Endothelial cell of umbilical vein (primary cell): ENCODE measurements around the gene FZD1. TPM values are rescaled to one million over a fixed set of nuclear protein-coding genes. Genes with fewer than 3 reads are reported as not detected.

ENCODE experiments used
- BruUV-seq: library from RNA; stranded (reverse); fragments of 400-500 nt; replicated peaks from 2 replicates; lab custom pipeline; 2021; lab: Mats Ljungman, UMichigan
- CTCF ChIA-PET: fragments of 300-600, 350-600 bp; sonication (Branson Sonifier 250); formaldehyde crosslinking; loops from one replicate; lab custom pipeline; 2021; ENCODE audit warnings: antibody characterized with exemption, inconsistent platforms; lab: Charles Lee
- POLR2A ChIA-PET: fragments of 300-600, 350-600 bp; sonication (Branson Sonifier 250); formaldehyde crosslinking; loops from one replicate; lab custom pipeline; 2021; ENCODE audit warnings: antibody characterized with exemption, inconsistent platforms; lab: Charles Lee
- DNase-seq: peaks from one replicate; pipeline ENCODE4 v3.0.0-alpha.2; 2011; ENCODE audit warnings: low read depth, low spot score
- FAIRE-seq: peaks from 2 replicates; lab custom pipeline; 2011; peaks lifted over from hg19 to GRCh38; lab: Jason Lieb, UNC
- H2AFZ ChIP-seq: 2 replicates; pipeline ENCODE4 v1.6.0; 2012; ENCODE audit warnings: low read depth, low read length, control low read depth, inconsistent platforms
- H3K27ac ChIP-seq: 2 replicates; pipeline ENCODE4 v1.5.1; 2011; ENCODE audit warnings: low read depth, mild to moderate bottlenecking, control low read depth, low read length, moderate library complexity; ENCODE audit not compliant: insufficient read depth
- H3K27me3 ChIP-seq, 2 experiments: 2 replicates each; pipeline versions ENCODE4 v1.6.0 to v1.6.1; 2011; ENCODE audit warnings: low read length in 2 of 2, mixed read lengths in 1 of 2; ENCODE audit not compliant: control insufficient read depth in 2 of 2, insufficient read depth in 2 of 2
- H3K36me3 ChIP-seq, 2 experiments: 2 replicates in 1 of 2; 3 replicates in 1 of 2; pipeline ENCODE4 v1.5.1; 2011; ENCODE audit warnings: low read length in 2 of 2, mild to moderate bottlenecking in 1 of 2, moderate library complexity in 1 of 2; ENCODE audit not compliant: control insufficient read depth in 2 of 2, insufficient read depth in 2 of 2; ENCODE audit errors: extremely low read depth in 1 of 2
- H3K4me1 ChIP-seq: 3 replicates; pipeline ENCODE4 v1.5.1; 2011; ENCODE audit warnings: mild to moderate bottlenecking, low read length; ENCODE audit not compliant: control insufficient read depth, insufficient read depth; ENCODE audit errors: extremely low read depth
- H3K4me2 ChIP-seq: 2 replicates; pipeline ENCODE4 v1.6.1; 2011; ENCODE audit warnings: low read length, control low read depth, mixed read lengths; ENCODE audit not compliant: insufficient read depth
- H3K4me3 ChIP-seq, 3 experiments: fragments of 200-600 bp in 1 of 3; sonication (generic), shearing (Covaris generic) in 1 of 3; replicated peaks in 1 of 3; 2 replicates each; pipeline ENCODE4 v1.5.1; 2011 to 2016; ENCODE audit warnings: control low read depth in 3 of 3, low read length in 3 of 3, mild to moderate bottlenecking in 2 of 3, inconsistent platforms in 1 of 3, low read depth in 1 of 3, moderate library complexity in 1 of 3; ENCODE audit not compliant: insufficient read depth in 1 of 3
- H3K79me2 ChIP-seq: 2 replicates; pipeline ENCODE4 v1.6.0; 2012; ENCODE audit warnings: low read length, inconsistent platforms; ENCODE audit not compliant: control insufficient read depth, insufficient read depth
- H3K9ac ChIP-seq: replicated peaks from 2 replicates; pipeline ENCODE3; 2011; ENCODE audit warnings: low read length, control low read depth; ENCODE audit not compliant: insufficient read depth; ENCODE audit errors: extremely low read depth
- H3K9me1 ChIP-seq: replicated peaks from 3 replicates; pipeline ENCODE4 v1.6.0; 2011; ENCODE audit warnings: mild to moderate bottlenecking, low read length; ENCODE audit not compliant: control insufficient read depth, insufficient read depth; ENCODE audit errors: extremely low read depth
- H3K9me3 ChIP-seq: replicated peaks from 2 replicates; pipeline ENCODE4 v1.5.1; 2012; ENCODE audit warnings: low read length, inconsistent platforms; ENCODE audit not compliant: control insufficient read depth, insufficient read depth
- H4K20me1 ChIP-seq: replicated peaks from 2 replicates; pipeline ENCODE3; 2011; ENCODE audit warnings: mild to moderate bottlenecking, low read length; ENCODE audit not compliant: control insufficient read depth, insufficient read depth; ENCODE audit errors: extremely low read depth
- EZH2 ChIP-seq: IDR thresholded peaks from 2 replicates; pipeline ENCODE4 v1.6.1; 2012; ENCODE audit warnings: borderline replicate concordance, low read depth, mild to moderate bottlenecking, moderate library complexity, low read length, inconsistent platforms; ENCODE audit not compliant: severe bottlenecking
- FOS ChIP-seq: IDR thresholded peaks from 2 replicates; pipeline ENCODE4 v1.6.1; 2011; ENCODE audit warnings: mild to moderate bottlenecking, low read length, moderate library complexity, borderline replicate concordance; ENCODE audit not compliant: insufficient read depth
- GATA2 ChIP-seq: IDR thresholded peaks from 2 replicates; pipeline ENCODE4 v1.7.0; 2011; ENCODE audit warnings: low read depth, mild to moderate bottlenecking, moderate library complexity, mixed read lengths, low read length; ENCODE audit not compliant: insufficient read length, insufficient read depth
- JUN ChIP-seq: IDR thresholded peaks from 2 replicates; pipeline ENCODE4 v1.6.1; 2011; ENCODE audit warnings: borderline replicate concordance, low read depth; ENCODE audit not compliant: insufficient read length, insufficient read depth
- MAX ChIP-seq: IDR thresholded peaks from 2 replicates; pipeline ENCODE4 v1.6.1; 2011; ENCODE audit not compliant: insufficient read depth, insufficient read length
- MYC ChIP-seq: IDR thresholded peaks from one replicate; pipeline ENCODE4 v1.6.1; 2011; ENCODE audit warnings: mild to moderate bottlenecking, low read depth, low read length
- POLR2A ChIP-seq: IDR thresholded peaks from 2 replicates; pipeline ENCODE4 v1.6.1; 2012; ENCODE audit warnings: low read depth, mild to moderate bottlenecking, control low read depth, low read length
- POLR2AphosphoS5 ChIP-seq: IDR thresholded peaks from 2 replicates; pipeline ENCODE4 v1.6.1; 2012; ENCODE audit warnings: low read depth, mild to moderate bottlenecking, control low read depth, low read length, moderate library complexity; ENCODE audit not compliant: insufficient read depth
- dilution Hi-C: fragments of 300-500 bp; cut with MboI; formaldehyde crosslinking; loops from one replicate; pipeline ENCODE4 v1.15.0; 2019; ENCODE audit warnings: low sequenced_read_pairs; ENCODE audit not compliant: extremely low pct_ligation_motif_present
- intact Hi-C: fragments of 100-400 bp; cut with micrococcal nuclease; formaldehyde crosslinking; loops from one replicate; pipeline ENCODE4 v1.10.0; 2022
- polyA plus RNA-seq, 4 experiments: library from polyadenylated mRNA; depleted of rRNA in 3 of 4; stranded (reverse) in 3 of 4; unstranded in 1 of 4; fragments of >200 nt; gene quantifications; 2 replicates each; pipeline versions ENCODE4 v1.2.1 to v1.2.3, GENCODE V29; 2011 to 2012; ENCODE audit warnings: missing spikeins in 1 of 4
- total RNA-seq: library from RNA; stranded (reverse); gene quantifications from 2 replicates; pipeline ENCODE4 v1.2.3, GENCODE V29; 2021
- TF ChIP-seq, protein P1 (sequence below), 2 donors: IDR thresholded peaks; 1 replicate in 1 of 2; 2 replicates in 1 of 2; pipeline ENCODE4 v1.5.1; 2011; ENCODE audit warnings: low read length in 2 of 2, mild to moderate bottlenecking in 2 of 2, moderate library complexity in 2 of 2, control low read depth in 1 of 2, inconsistent platforms in 1 of 2, low read depth in 1 of 2; ENCODE audit not compliant: insufficient read depth in 1 of 2; ENCODE audit errors: extremely low read depth in 1 of 2

FZD1 gene
- total and polyA plus RNA-seq, 2 donors (not counting 3 experiments of a cell fraction or from before 2014, with no cell fraction given): 2.4 to 3.4 TPM

DNA sequence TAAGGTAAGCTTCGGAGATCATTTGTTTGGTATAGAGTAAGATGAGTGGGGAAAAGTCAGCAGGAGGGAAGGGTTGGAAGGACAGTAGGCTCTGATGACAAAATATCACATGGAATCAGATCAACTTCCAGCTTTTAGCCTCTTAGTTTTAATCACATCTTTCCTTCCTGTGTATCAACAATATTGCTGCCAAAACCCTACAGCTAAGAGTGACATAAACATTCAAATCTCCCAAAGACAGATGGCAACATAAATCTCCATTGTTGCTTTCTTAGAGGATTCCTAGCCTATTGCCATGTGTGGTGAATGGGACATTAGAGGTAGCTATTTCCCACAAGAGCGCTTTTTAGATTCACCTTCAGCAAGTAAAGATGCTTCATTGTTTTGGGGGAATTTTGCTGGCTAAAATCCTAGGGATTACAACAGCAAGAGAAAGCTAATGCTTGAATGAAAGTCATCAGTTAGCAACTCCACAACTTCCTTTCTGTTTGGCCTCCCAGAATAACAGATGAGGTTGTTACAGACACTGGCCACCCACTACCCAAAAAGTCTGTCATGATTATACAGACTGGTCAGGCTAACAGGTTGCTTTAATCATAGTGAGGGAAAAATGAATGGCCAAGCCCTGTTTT, 35.2 kb upstream of the FZD1 start:
- H3K79me2 ChIP-seq: no peaks in the 10 kb centered on the region
- FAIRE-seq (peak; percentile 46), DNase-seq (no peak)
- intact Hi-C loops: no loop called here
- H3K4me1 ChIP-seq: peaks cover 17% of the 10 kb centered on the region
- peak overlapping the region; percentile 65 for H2AFZ ChIP-seq
- H3K9ac ChIP-seq: no peak overlapping the region
- H3K36me3 ChIP-seq: no peaks in the 10 kb centered on the region
- H3K9me1 ChIP-seq: peaks cover 2% of the 10 kb centered on the region
- dilution Hi-C loops: no loop called here
- H3K27ac ChIP-seq: peak overlapping the region; percentile 19
- H4K20me1 ChIP-seq: no peaks in the 10 kb centered on the region
- BruUV-seq: no TSS peak
- H3K9me3 ChIP-seq: no peaks in the 10 kb centered on the region
- no peak for TF ChIP-seq EZH2
- no peaks in the 10 kb centered on the region for H3K27me3 ChIP-seq
- ChIA-PET CTCF (interaction anchor here (0.9 to 2.5 kb wide), 8 partner anchors 10 to 651 kb away, joined by 3 to 7 read pairs (median 4); partner anchors contain the start of gene MTERF1), POLR2A (no interaction called here)
- no peak overlapping the region for H3K4me3 ChIP-seq
- H3K4me2 ChIP-seq: peak overlapping the region; percentile 71

DNA sequence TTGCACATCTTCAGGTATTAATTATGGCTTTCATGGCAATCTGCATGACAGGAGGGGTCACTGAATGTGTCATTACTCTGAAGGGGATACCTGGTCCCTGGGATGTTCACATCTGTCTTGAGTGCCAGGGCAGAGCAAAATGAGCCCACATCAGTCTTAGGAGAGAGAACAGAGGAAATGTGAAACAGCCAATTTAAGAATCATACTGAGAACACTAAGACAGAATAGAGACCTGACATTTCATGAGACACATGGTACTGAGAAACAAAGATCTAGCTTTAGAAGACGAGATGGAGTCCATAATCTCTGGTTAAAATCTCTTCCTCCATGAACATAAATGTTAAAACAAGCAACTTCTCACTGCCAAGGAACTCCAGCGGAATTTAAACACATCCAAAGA, 34.1 kb upstream of the FZD1 start:
- no peaks in the 10 kb centered on the region for H3K27me3 ChIP-seq
- TF ChIP-seq POLR2A: no peak
- TF ChIP-seq, protein P1, sequence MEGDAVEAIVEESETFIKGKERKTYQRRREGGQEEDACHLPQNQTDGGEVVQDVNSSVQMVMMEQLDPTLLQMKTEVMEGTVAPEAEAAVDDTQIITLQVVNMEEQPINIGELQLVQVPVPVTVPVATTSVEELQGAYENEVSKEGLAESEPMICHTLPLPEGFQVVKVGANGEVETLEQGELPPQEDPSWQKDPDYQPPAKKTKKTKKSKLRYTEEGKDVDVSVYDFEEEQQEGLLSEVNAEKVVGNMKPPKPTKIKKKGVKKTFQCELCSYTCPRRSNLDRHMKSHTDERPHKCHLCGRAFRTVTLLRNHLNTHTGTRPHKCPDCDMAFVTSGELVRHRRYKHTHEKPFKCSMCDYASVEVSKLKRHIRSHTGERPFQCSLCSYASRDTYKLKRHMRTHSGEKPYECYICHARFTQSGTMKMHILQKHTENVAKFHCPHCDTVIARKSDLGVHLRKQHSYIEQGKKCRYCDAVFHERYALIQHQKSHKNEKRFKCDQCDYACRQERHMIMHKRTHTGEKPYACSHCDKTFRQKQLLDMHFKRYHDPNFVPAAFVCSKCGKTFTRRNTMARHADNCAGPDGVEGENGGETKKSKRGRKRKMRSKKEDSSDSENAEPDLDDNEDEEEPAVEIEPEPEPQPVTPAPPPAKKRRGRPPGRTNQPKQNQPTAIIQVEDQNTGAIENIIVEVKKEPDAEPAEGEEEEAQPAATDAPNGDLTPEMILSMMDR (IDR thresholded peaks at IDR 0.05; ENCODE audit: extremely low read depth in 1 of 2, insufficient read depth in 1 of 2, low read depth in 1 of 2, low read length in 2 of 2): no peak
- no peak for TF ChIP-seq MYC
- no peak for TF ChIP-seq MAX
- TF ChIP-seq FOS: no peak
- no peak for TF ChIP-seq GATA2
- no peak for TF ChIP-seq JUN
- no peak for TF ChIP-seq POLR2AphosphoS5
- TF ChIP-seq EZH2: no peak
- FAIRE-seq: no peak

More for the DNA sequence above, 34.1 kb upstream of the FZD1 start:
- no peaks in the 10 kb centered on the region for H3K79me2 ChIP-seq
- DNase-seq: no peak
- no peak overlapping the region for H3K4me2 ChIP-seq
- ChIA-PET CTCF (no interaction called here), POLR2A (no interaction called here)
- H3K9ac ChIP-seq: no peak overlapping the region
- peaks cover 17% of the 10 kb centered on the region for H3K4me1 ChIP-seq
- dilution Hi-C loops: no loop called here
- no peaks in the 10 kb centered on the region for H3K9me3 ChIP-seq
- no peak overlapping the region for H3K4me3 ChIP-seq
- no TSS peak for BruUV-seq
- intact Hi-C loops: no loop called here
- H2AFZ ChIP-seq: no peak overlapping the region
- no peak overlapping the region for H3K27ac ChIP-seq
- peaks cover 2% of the 10 kb centered on the region for H3K9me1 ChIP-seq
- H3K36me3 ChIP-seq: no peaks in the 10 kb centered on the region
- no peaks in the 10 kb centered on the region for H4K20me1 ChIP-seq
